Measurements from ENCODE around the gene NDEL1.

GRCh38 chr17:8418471-8418870 is 17.2 kb upstream of the NDEL1 start:
- TF ChIP-seq YY1 (IDR thresholded peaks at IDR 0.05; ENCODE audit: insufficient read depth, insufficient read length) (no peak), ZNF274 (IDR thresholded peaks at IDR 0.05; ENCODE audit: low read depth, low read length) (no peak), SUZ12 (IDR thresholded peaks at IDR 0.05; ENCODE audit: extremely low read depth, insufficient read depth, insufficient read length) (no peak)

All from NT2/D1 (cell line).